CD4-positive, alpha-beta T cell treated with Interleukin-15 for 1 hour (primary cell): ENCODE measurements around the gene PHLDA2.
"Not testable (repeated sequence)": the region's sequence is repeated elsewhere in the genome, so short reads cannot be mapped to it uniquely, and the experiment has no call there.

Source experiments
- DNase-seq: peaks from one replicate; pipeline ENCODE4 v3.0.0-alpha.2; 2020

Gene PHLDA2

DNA sequence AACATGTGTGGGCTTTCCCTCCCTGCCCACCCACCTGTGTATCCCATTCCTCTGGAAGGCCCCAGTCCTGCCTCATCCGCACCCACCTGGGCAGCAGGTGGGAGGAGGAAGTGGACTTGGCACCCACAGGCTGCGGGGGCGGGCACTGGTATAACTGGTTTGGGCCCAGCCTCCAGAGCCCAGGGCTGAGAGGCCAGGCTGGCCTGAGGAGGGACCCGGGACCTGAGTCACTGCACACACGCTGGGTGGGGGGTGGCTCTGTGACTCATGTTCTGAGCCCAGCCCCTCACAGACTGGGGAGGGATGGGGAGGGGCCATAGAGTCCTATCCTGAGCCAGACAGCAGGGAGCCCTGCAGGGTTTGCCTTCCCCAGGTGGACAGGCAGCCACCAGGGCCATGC is 16.7 kb downstream of the PHLDA2 start:
- peak; percentile 26 for DNase-seq

DNA sequence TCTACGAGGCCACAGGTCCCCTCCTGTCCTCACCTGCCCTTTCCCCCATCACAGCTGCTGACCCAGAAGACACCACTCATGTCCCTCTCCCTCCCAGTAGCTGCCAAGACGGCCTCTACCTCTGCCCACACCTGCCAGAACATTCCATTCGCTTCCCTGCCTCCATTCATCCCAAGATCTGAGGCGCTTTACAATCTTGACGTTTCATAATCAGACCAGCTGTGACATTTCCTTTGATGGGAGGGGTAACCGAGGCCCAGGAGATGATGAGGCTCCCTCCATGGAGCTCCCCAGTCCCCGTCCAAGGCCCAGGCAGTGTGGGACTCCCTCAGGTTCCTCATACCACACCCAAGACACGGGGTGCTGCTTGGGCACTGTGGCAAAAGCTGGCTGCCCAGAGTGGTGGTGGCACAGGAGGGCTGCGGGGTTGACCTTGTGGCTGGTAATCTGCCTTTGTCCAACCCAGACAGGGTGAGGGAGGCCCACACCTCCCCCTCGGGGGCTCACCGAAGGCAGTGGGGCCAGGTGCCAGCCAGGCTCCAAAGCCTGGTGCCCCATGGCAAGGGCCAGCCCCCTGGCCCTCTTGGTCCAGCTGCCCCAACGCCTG is 17.3 kb downstream of the PHLDA2 start:
- DNase-seq: no peak

DNA sequence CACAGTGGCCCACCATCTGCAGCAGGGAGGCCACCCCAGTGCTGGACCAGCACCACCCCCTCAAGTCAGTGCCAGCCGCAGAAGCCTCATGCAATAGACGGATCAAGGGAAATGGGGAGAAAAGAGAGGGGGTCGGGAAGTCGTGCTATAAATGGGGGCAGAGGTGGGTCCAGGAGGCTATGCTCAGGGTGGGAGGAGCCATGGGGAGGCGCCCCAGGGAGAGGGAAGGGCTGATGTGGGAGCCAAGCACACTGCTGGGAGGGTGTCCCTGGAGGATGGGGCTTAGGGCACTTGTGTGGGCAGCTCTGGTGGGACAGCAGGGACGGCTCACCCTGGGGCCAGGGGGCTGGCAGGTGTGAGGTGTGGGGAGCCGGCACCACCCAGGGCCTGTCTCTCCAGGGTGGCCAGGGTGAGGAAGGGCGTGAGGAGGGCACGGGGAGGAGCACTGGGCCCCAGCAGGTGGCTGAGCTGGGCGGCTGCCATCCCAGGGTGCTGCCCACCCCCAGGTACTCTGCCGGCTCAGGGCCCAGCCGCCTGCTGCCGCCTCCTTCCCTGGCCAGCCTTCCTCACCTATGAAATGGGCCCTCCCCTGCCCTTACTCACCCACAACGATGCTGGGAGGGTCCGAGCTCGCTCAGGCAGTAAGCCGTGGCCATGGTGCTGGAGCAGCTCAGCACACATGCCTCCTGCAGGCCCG is 18.0 kb downstream of the PHLDA2 start:
- no peak for DNase-seq

DNA sequence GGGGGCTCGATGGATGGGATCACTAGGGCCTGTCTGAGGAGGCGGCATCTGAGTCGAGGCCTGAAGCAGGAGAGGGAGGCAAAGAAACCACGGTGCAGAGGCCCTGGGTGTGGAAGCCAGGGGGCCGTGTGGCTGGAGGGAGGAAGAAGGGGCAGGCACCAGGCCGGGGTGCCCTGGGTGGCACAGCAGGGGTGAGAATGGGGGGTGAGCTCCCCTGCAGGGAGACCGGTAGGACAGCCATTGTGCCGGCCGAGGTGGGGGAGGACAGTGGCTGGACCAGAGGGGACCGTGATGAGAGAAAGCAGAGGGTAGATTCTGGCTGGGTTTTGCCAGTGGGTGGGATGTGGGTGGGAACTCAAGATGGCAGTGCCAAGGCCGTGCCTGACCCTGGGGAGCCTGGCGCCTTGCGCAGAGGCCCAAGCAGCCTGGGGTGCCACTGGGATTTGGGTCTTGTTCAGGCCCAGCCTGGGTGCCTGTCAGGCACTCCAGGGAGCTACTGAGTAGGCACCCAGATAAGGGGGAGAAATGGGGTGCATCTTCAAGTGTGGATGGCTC is 18.7 kb downstream of the PHLDA2 start:
- no peak for DNase-seq

DNA sequence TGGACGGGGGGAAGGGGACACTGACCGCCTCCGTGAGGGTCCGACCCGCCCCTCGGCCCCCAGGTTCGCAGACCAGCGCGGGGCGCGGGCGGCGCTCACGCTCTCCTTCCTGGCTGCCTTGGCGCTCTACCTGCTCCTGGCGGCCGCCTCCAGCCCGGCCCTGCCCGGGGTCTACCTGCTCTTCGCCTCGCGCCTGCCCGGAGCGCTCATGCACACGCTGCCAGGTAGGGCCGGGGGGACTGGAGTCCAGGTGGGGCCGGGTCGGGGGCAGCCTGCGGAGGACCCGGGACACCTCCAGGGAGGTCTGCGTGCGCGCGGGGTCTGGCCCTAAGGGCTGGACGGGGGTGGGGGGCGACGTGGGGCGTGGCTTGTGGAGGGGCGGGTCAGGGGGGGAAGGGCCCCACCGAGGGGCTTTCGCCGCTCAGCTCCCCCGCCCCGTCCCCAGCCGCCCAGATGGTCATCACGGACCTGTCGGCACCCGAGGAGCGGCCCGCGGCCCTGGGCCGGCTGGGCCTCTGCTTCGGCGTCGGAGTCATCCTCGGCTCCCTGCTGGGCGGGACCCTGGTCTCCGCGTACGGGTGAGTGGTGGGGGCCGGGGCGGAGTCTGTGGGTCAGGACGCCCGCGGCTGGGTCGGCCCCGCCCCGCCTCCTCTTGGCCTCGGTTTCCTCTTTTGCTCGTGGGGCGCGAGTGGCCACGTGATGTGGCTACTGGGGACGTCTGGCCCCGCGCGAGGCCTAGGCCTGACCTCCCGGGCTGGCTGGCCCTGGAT is 19.9 kb downstream of the PHLDA2 start:
- no peak for DNase-seq

DNA sequence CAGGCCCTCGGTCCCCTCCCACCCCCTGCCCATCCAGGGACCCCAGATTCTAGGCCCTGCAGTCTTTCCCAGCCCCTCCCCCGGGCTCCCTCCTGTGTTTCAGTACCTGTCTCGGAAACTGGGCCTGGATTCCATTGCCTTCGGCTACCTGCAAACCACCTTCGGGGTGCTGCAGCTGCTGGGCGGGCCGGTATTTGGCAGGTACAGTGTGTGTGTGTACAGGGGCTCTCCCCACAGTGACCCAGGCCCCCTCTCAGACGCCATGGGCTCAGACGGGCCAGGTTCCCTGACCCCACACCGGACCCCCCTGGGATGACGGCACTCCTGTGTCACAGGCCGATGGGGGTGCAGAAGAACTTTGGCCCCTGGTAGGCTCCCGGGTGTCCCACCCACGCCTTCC is 21.1 kb downstream of the PHLDA2 start:
- DNase-seq: no peak

DNA sequence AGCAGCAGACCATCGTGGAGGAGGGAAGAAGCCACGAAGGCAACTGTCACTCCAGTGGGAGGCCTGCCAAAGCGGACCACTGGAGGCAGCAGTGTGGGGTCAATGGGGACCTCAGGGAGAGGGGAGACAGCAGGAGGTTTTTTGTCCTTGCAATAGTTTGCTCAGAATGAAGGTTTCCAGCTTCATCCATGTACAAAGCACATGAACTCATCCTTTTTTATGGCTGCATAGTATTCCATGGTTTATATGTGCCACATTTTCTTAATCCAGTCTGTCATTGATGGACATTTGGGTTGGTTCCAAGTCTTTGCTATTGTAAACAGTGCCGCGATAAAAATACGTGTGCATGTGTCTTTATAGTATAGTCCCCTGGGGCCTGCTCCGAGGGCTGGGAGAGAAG is 23.9 kb downstream of the PHLDA2 start:
- not testable (repeated sequence) for DNase-seq

DNA sequence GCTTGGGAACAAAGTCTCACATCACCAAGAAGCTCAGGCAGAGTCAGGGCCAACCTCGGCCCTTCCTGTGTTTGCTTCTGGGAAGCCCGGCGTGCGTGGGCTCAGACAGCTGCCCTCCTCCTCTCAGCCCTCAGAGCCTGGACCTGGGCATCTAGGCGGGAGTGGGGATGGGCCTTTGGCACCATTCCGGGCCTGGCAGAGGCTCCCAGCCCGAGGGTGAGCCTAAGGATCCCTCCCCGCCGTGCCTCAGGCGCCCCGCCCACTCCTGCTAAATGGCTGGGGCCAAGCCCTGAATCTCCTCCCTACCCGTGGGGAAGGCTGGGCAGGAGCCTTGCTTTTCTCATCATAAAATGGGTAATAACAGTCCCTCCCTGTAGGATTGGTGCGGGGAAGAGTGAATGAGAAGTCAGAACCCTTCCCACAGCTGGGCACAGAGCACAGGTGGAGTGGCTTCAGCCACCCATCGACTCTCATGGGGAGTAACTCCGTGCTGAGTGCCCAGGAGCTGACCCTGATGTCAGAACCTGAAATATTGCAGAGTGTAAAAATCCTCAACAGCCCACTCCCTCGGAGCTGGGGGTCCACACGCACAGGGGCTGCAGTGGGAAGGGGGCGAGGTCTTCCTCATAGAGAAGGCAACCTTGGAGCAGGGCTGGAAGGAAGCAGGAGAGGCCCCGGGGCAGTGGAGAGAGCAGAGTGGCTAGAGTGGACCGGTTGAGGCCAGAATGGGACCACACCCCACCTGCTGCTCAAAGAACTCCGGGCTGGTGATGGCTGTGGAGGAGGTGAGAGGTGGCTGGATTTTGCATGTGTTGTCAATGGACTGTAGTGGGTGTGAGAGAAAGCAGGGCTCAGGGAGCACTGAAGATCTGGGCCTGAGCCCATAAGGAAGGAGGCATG is 24.8 kb downstream of the PHLDA2 start:
- DNase-seq: no peak

DNA sequence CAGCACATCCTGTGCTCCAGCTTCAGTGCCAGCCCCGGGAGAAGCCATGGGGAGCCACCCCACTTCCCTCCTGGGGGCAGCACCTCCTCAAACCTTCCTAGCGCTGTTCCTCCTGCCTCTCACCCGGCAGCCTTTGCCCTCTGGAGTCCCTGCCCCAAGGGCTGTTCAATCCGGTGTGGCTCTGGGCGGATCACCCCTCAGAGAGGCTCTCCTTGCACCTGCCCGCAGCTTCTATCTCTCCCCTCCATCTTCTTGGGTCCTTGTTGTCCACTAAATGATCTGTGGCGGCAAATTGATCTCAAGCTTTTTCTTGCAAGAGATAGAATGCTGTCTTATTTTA is 25.6 kb downstream of the PHLDA2 start:
- DNase-seq: no peak

DNA sequence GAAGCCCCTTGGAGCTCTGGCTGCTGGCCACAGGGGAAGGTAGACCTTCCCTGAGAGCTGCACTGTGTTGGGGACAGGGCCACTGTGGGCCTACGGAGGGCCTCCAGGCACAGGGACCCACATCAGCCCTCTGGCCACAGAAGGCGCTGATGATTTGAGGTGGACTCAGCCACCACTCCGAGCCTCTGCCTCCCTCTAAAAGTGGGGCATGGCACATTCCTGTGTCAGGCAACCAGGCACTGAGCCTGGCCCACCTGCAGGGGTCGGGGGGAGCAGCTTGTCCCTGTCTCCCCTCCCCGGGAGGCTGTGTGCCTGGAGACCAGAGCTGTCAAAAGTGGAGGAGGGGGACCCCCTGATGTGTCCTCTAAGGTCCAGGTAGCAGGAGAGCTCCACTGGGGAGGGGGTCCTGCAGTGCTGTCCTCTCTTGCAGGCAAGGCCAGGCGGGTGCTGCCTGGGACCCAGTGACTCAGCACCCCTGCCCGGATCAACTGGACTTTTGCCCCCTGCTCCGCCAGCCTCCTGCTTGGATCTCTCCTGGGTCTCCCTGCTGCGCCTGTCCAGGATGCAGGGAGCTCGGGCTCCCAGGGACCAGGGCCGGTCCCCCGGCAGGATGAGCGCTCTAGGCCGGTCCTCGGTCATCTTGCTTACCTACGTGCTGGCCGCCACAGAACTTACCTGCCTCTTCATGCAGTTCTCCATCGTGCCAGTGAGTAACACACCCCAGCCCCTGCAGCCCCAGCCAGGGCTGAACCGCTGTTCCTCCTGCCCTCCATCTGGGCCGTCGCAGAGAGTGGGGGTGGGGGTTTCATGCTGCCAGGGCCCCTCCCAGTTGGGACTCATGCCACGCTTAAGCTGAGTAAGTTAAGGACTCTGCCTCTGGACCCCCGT is 26.2 kb downstream of the PHLDA2 start:
- DNase-seq: no peak

DNA sequence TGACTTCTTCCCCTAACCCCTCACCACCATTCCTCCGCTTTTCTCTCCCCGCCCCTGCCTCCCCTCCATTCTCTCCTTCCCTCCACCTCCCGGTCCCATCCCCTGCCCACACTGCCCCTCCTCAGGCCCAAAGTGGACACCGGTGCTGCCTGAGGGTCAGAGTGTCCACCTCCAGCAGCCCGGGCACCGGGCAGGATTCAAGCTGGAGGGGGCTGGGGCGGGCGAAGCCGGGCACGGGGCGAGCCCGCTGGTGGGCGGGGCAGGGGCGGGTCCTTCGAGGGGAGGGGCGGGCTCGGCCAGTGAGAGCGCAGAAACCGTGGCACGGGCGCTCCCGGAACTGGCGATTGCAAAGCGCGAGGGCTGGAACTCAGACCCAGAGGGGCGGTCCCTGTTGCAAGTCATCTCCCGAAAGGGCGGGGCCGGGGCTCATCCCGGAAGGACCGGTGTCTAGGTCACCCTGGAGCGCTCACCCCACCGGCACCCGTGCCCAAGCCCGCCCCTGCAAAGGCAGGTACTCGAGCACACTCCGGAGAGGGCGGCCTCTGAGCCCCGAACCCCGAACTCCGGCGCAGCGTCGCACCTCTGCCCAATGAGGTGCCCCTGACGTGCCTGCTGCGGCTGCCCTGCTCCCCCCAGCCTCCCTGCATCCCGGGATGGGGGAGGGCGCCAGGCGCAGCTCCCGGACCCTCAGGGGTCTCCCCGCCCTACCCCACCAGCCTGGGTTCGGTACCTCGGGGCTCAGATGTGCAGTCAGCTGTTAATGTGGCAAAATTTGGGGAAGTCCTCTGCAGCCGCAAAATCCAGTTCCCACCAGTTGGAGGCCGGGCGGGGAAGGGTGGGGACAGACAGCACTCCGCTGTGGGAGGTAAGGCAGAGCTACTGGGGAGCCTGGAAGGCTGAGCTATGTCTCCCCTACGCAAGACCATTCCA is 27.1 kb downstream of the PHLDA2 start:
- peak; percentile 94 for DNase-seq

DNA sequence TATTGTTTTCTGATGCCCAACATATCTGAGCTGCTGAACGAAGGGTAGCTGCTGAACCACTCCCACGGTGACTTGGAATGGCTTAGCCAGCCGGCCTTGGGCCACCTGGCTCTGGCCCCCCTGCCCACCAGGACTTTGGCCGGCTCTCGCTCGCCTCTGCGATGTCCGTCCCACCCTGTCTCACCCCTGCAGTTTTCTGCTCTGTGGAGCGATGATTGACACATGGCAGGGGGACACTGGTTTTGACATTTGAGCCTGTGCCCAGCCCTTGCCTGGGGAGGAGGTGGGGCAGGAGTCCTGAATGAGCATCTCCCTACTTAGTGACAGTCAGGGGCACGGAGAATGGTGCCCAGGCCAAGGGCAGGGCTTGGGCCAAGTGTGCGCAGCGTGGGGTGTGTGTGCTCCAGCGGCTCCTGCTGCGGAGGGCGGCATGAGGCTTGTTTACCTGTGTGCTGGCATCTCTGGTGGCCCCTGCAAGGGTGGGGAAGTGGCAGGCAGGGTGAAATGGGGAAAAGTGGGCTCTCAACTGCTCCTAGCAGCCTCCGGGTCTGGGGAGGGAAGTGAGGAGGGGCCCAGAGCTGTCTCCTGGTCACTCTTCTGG is 27.9 kb downstream of the PHLDA2 start:
- DNase-seq: no peak

DNA sequence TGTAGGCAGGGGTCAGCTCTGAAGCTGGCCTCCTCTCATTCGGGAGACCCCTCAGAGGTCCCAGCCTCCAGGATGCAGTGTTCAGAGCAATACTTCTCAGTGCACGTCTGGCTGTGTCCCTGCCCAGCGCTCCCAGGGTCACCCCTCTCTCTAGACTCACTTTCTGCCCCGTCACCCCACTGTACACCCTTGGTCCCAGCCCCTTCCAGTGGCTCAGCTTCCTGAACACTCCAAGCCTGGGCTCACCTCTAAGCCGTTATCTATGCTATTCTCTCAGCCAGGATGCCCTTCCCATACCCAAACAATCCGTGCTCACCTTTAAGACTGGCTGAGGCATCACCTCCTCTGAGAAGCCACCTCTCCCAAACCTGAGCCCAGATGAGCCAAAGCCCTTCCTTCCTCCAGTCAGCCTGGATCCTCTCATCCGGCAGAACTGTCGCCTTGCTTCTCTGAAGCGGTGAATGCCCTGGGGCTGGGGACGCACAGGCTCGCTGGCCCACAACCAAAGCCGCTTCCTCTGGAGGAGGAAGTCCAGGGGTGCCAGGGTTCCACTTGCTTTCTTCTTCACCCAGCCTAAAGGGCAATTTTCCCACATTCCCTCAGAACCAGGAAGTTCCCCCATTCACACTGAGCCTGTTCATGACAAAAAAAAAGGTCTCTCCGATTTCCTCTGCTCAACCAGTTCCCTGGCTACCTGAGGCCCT is 30.0 kb downstream of the PHLDA2 start:
- DNase-seq: peak; percentile 45

DNA sequence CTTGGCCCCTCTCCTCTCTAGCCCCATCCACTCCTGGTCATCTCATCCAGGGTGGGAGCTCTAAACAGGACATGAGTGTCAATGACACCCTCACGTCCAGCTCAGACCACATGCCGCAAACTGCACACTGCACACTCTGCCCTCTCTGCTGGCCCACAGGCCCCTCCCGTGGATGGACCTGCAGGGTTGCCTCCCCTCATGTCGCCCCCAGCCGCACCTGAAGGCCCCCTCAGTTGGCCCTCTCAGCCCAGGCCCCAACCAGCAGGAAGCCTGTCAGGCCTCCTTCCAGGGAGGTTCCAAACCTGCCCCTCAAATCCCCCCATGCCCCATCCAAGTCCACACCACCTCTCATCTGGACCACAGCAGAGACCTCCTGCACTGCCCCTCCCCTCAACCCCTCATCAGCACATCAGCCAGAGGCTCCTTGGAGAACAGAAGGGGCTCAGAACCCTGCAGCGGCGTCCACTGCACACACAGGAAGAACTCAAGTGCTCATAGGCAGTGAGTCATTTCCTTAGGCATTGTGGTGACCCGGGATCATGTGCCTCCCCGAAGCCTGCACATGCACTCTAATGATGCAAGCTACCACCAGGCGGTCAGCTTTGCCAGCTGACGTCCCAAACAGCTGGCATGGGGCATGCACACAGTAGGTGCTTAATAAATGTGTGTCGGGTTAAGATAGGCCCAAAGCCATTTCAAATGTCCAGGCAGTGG is 30.7 kb downstream of the PHLDA2 start:
- peak; percentile 77 for DNase-seq

DNA sequence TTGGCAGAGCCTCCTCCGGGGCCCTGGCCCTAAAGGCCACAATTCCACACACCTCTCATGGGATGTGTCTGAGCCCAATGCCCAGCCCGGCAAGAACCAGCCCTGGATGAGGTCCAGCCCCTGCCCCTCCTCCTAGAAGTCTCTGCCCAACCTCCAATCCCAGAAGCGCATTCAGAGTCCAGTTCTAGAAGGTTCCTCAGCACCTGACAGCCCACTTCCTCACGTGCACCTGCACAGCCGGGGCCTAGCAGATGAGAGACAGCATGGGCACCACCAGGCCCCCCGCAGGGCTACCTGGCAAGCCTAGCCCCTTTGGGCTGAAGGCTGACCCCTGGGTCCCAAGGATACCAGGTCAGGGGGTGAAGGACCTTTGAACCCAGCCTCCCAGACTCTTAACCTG is 32.2 kb downstream of the PHLDA2 start:
- no peak for DNase-seq

DNA sequence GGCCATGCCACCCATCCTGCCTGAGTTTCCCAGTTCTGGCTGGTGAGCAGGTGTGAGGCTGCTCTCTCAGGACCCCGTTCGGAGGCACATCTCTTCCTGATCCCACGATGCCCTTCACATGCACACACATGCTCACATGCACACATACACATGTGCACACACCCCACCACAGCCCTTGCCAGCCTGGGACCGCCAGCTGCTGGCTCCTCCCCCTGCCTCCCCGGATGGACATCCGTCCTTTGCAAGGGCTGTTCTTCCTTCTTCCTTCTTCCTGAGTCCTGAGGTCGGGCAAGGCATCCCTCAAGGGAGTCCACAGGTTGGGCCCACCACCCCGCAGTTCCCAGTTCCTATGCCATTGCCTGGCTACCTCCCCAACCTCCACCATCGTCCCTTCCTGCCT is 33.2 kb downstream of the PHLDA2 start:
- DNase-seq: no peak

DNA sequence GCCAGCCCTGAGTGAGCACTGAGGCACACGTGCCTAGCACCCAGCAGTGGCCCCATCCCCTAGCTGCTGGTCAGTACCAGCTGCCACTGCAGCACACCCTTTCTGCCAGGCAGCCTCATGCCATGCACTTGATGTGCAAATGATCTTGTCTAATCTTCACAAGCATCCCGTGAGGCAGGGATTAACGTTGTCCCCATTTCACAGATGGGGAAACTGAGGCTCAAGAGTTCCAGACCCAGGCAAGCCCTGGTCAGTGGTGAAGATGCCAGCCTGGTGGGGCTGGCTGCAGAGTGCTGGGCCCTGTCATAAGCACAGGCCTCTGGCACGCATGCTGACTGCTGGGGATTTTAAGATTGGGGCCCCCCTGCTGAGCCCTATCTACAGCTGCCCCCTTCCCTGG is 35.3 kb downstream of the PHLDA2 start:
- no peak for DNase-seq

DNA sequence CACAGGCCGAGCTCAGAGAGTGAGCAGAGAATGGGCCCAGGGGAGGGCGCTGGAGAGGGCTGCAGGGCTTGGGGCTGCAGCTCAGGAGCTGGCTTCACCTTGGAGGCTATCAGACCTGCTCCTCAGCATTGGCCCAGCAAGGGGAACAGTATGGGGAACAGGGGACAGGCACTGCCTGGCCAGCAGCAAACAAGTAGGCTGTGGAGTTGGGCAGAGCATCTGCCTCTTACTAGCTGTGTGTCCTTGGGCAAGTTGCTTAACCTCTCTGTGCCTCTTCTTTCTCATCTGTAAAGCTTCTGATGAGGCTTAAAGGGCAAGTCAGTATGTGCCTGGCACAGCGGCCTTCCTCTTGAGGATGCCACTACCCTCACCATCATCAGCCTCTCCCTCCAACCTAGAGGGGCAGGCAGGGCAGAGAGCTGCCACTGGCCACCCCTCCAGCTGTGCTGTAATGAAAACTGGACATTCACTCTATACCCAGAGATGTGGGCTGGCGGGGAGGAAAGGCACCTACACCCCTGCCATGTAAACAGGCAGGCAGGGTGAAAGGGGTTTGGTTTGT is 36.2 kb downstream of the PHLDA2 start:
- DNase-seq: peak; percentile 40
